GM04504 (cell line): ENCODE results near the gene CA7.

ENCODE experiments used
- DNase-seq: peaks from one replicate; pipeline ENCODE4 v3.0.0-alpha.2; 2012; ENCODE audit warnings: low read depth

Gene CA7

DNA sequence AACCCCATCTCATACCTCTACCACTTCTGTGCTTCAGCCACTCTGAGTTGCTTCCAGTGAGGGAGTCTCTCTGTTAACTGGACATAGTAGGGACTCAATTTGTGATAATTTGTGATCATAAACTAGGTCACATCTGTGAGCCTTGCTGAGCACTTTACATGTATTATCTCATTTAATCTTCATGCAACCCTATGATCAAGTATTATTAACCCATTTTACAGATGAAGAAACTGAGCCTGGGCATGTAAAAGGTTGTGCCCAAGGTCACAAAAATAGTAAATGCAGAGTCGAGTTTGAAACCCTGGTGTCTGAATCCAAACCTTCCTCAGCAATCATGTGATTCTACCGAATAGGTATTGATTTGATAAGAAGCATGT is 54.7 kb downstream of the CA7 start:
- DNase-seq = no peak

- no peak for DNase-seq
Observed at GRCh38 chr16:66899310-66899944, 55.2 kb downstream of the CA7 start.

DNA sequence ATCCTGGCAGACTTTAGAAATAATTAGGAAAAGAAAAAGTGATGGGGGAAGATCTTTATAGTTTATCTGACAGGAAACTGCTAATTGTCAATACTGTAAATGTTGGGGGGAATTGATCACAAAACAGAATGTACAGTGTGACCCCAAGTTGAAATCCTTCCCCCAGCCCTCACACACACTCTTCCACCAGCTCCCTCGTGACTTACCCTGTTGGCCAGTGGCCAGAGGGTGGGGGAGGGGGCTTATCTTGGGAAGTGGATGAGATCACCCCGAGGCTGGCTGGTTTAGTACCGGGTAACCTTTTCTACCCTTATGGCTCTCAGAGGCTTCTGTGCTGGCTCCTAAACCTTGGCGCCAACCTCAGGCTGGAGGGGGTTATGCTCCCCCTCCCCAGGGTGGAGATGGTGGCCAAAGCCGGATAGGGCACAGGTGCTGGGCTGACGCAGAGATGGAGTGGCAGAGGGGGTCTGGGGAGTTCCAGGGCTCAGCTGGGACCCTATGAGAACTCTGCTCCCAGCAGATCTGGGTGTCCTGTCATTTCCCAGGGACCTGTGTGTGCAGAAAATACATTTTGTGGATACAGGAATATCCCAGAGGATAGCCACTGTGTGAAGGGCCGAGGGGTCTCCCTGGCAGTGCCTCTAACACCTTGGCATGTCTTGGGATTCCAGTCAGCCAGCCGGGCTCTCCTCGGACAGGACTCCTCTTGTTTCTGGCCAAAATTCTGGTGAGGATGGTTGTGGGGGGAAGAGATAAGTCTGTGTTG is 55.9 kb downstream of the CA7 start:
- no peak for DNase-seq

- DNase-seq = no peak
Observed at GRCh38 chr16:66900721-66901441, 56.7 kb downstream of the CA7 start.

DNA sequence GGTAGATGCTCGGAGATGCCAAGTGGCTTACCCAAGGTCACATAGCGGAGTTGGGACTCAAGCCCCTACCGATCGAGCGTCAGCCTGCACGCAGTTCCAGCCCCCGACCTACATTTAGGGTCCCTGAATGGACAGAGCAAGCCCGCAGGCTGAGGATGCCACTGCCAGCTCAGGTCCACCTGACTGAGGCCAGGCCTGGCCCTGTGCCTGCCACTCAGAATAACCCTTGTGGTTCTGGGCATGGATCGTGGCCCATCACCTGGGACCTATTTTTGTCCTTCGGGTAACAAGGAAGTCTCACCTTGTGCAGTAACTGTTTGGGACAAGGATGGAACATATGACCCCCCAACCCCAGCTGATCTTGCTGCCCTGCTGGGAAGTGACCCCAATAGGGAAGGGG is 57.4 kb downstream of the CA7 start:
- no peak for DNase-seq

DNA sequence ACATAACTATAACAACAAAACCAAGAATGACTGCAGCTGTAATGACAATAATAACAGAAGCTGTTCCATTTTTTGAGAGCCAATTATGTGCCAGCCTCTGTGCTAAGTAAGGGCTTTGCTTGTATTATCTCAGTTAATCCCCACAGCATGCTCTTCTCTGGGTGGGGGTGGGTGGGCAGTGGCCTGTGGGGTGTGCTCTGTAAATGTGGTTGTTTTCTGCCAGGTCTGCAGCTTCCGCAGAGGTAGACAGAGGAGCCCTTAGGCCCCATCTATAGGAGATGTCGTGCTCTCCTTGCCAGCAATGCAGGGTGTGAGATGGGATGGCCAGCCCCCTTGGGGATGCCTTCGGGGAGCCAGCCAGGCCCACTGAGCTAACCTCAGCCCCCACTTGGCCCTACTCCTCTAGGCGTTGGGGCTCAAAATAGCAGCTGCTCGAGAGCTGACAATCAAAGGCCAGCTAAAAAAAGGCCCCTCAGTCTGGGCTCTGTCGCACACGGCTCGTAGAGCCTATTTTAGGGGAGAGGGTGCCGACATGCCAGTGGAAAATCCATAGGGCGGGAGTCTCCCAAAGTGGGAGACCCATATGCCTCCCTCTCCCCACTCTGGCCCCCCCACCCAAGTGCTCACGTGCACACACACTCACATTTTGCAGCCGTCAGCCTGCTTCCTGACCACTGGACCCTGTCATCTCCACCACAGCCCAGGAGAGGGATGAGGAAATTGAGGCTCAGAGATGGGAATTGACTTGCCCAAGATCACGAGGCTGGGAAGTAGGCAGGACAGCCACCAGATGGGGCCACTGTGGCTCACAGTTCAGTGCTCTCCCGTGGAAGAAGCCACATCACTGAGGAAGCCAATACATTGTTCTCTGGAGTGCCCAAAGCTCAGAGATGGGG is 58.7 kb downstream of the CA7 start:
- DNase-seq = no peak
